Measurements from ENCODE around the gene DRG2. TPM values are rescaled to one million over a fixed set of nuclear protein-coding genes. Genes with fewer than 3 reads are reported as not detected.
A peak's percentile ranks its signal among the peaks of the same experiment; 100 is the strongest.

The DRG2 gene
- polyA plus RNA-seq, 4 donors: 34.8 to 48.6 (median 41.3) TPM

GRCh38 chr17:18066866-18067265 is 20.9 kb upstream of the DRG2 start:
- no peak for FAIRE-seq

GRCh38 chr17:18069101-18069500 is 18.6 kb upstream of the DRG2 start:
- Histone ChIP-seq H3K27me3 (ENCODE audit: control insufficient read depth in 3 of 3, insufficient read depth in 3 of 3, low read length in 3 of 3) (no peaks in the 10 kb centered on the region), H3K27ac (ENCODE audit: low read depth in 1 of 3, low read length in 2 of 3) (no peak overlapping the region), H3K4me1 (ENCODE audit: control insufficient read depth in 3 of 3, insufficient read depth in 2 of 3, low read depth in 1 of 3, low read length in 2 of 3) (no peaks in the 10 kb centered on the region), H3K36me3 (ENCODE audit: control insufficient read depth in 3 of 3, insufficient read depth in 2 of 3, low read depth in 1 of 3, low read length in 3 of 3) (peaks cover 0 to 15% (median 7%) of the 10 kb centered on the region in 3 donors), H3K4me3 (ENCODE audit: low read depth in 1 of 3, low read length in 3 of 3) (no peak overlapping the region), H3K9me3 (ENCODE audit: control insufficient read depth in 2 of 2, insufficient read depth in 1 of 2, low read depth in 1 of 2, low read length in 1 of 2) (no peaks in the 10 kb centered on the region)
- no peak for FAIRE-seq
- WGBS, 3 donors: 91 to 94% (median 92%) methylated on average over 2 of the region's 2 CpGs
- no peak for DNase-seq

More at GRCh38 chr17:18066866-18067265, 20.9 kb upstream of the DRG2 start:
- no peaks in the 10 kb centered on the region for H3K4me1 ChIP-seq (ENCODE audit: control insufficient read depth in 3 of 3, insufficient read depth in 2 of 3, low read depth in 1 of 3, low read length in 2 of 3)
- WGBS, 3 donors: 91 to 96% (median 92%) methylated on average over 4 of the region's 4 CpGs
- no peak overlapping the region for H3K27ac ChIP-seq (ENCODE audit: low read depth in 1 of 3, low read length in 2 of 3)
- peaks cover 0 to 18% (median 7%) of the 10 kb centered on the region in 3 donors for H3K36me3 ChIP-seq (ENCODE audit: control insufficient read depth in 3 of 3, insufficient read depth in 2 of 3, low read depth in 1 of 3, low read length in 3 of 3)
- H3K27me3 ChIP-seq (ENCODE audit: control insufficient read depth in 3 of 3, insufficient read depth in 3 of 3, low read length in 3 of 3): no peaks in the 10 kb centered on the region
- no peak overlapping the region for H3K4me3 ChIP-seq (ENCODE audit: low read depth in 1 of 3, low read length in 3 of 3)
- DNase-seq: no peak
- H3K9me3 ChIP-seq (ENCODE audit: control insufficient read depth in 2 of 2, insufficient read depth in 1 of 2, low read depth in 1 of 2, low read length in 1 of 2): no peaks in the 10 kb centered on the region

- FAIRE-seq (no peak), DNase-seq (no peak)
- Histone ChIP-seq H3K27me3 (ENCODE audit: control insufficient read depth in 3 of 3, insufficient read depth in 3 of 3, low read length in 3 of 3) (no peaks in the 10 kb centered on the region), H3K4me1 (ENCODE audit: control insufficient read depth in 3 of 3, insufficient read depth in 2 of 3, low read depth in 1 of 3, low read length in 2 of 3) (no peaks in the 10 kb centered on the region), H3K36me3 (ENCODE audit: control insufficient read depth in 3 of 3, insufficient read depth in 2 of 3, low read depth in 1 of 3, low read length in 3 of 3) (peaks cover 0 to 8% (median 0%) of the 10 kb centered on the region in 3 donors), H3K9me3 (ENCODE audit: control insufficient read depth in 2 of 2, insufficient read depth in 1 of 2, low read depth in 1 of 2, low read length in 1 of 2) (no peaks in the 10 kb centered on the region), H3K27ac (ENCODE audit: low read depth in 1 of 3, low read length in 2 of 3) (no peak overlapping the region), H3K4me3 (ENCODE audit: low read depth in 1 of 3, low read length in 3 of 3) (no peak overlapping the region)
- 24 to 38% (median 25%) methylated on average over 8 of the region's 8 CpGs for WGBS, 3 donors
Observed at GRCh38 chr17:18070861-18071340, 16.8 kb upstream of the DRG2 start.

GRCh38 chr17:18071751-18072150 is 16.0 kb upstream of the DRG2 start:
- DNase-seq (no peak), FAIRE-seq (no peak)
- Histone ChIP-seq H3K4me1 (ENCODE audit: control insufficient read depth in 3 of 3, insufficient read depth in 2 of 3, low read depth in 1 of 3, low read length in 2 of 3) (no peaks in the 10 kb centered on the region), H3K27ac (ENCODE audit: low read depth in 1 of 3, low read length in 2 of 3) (no peak overlapping the region), H3K27me3 (ENCODE audit: control insufficient read depth in 3 of 3, insufficient read depth in 3 of 3, low read length in 3 of 3) (no peaks in the 10 kb centered on the region), H3K36me3 (ENCODE audit: control insufficient read depth in 3 of 3, insufficient read depth in 2 of 3, low read depth in 1 of 3, low read length in 3 of 3) (peaks cover 0 to 5% (median 0%) of the 10 kb centered on the region in 3 donors), H3K9me3 (ENCODE audit: control insufficient read depth in 2 of 2, insufficient read depth in 1 of 2, low read depth in 1 of 2, low read length in 1 of 2) (no peaks in the 10 kb centered on the region), H3K4me3 (ENCODE audit: low read depth in 1 of 3, low read length in 3 of 3) (no peak overlapping the region)

GRCh38 chr17:18074566-18075272 is 13.0 kb upstream of the DRG2 start:
- FAIRE-seq (no peak), DNase-seq (no peak)
- no peaks in the 10 kb centered on the region for H3K36me3 ChIP-seq (ENCODE audit: control insufficient read depth in 3 of 3, insufficient read depth in 2 of 3, low read depth in 1 of 3, low read length in 3 of 3)
- H3K27me3 ChIP-seq (ENCODE audit: control insufficient read depth in 3 of 3, insufficient read depth in 3 of 3, low read length in 3 of 3): peaks cover 0 to 2% (median 0%) of the 10 kb centered on the region in 3 donors
- H3K4me3 ChIP-seq (ENCODE audit: low read depth in 1 of 3, low read length in 3 of 3): no peak overlapping the region
- WGBS, 3 donors: 82 to 88% (median 83%) methylated on average over 6 of the region's 6 CpGs
- H3K27ac ChIP-seq (ENCODE audit: low read depth in 1 of 3, low read length in 2 of 3): no peak overlapping the region
- H3K4me1 ChIP-seq (ENCODE audit: control insufficient read depth in 3 of 3, insufficient read depth in 2 of 3, low read depth in 1 of 3, low read length in 2 of 3): no peaks in the 10 kb centered on the region
- H3K9me3 ChIP-seq (ENCODE audit: control insufficient read depth in 2 of 2, insufficient read depth in 1 of 2, low read depth in 1 of 2, low read length in 1 of 2): no peaks in the 10 kb centered on the region

- Histone ChIP-seq H3K4me3 (ENCODE audit: low read depth in 1 of 3, low read length in 3 of 3) (no peak overlapping the region), H3K4me1 (ENCODE audit: control insufficient read depth in 3 of 3, insufficient read depth in 2 of 3, low read depth in 1 of 3, low read length in 2 of 3) (no peaks in the 10 kb centered on the region), H3K27me3 (ENCODE audit: control insufficient read depth in 3 of 3, insufficient read depth in 3 of 3, low read length in 3 of 3) (peaks cover 0 to 2% (median 0%) of the 10 kb centered on the region in 3 donors), H3K27ac (ENCODE audit: low read depth in 1 of 3, low read length in 2 of 3) (no peak overlapping the region), H3K9me3 (ENCODE audit: control insufficient read depth in 2 of 2, insufficient read depth in 1 of 2, low read depth in 1 of 2, low read length in 1 of 2) (no peaks in the 10 kb centered on the region), H3K36me3 (ENCODE audit: control insufficient read depth in 3 of 3, insufficient read depth in 2 of 3, low read depth in 1 of 3, low read length in 3 of 3) (no peaks in the 10 kb centered on the region)
- no peak for FAIRE-seq
- WGBS, 3 donors: 59 to 73% (median 73%) methylated on average over 7 of the region's 7 CpGs
- no peak for DNase-seq
Observed at GRCh38 chr17:18076936-18077335, 10.8 kb upstream of the DRG2 start.

- FAIRE-seq (no peak), DNase-seq (no peak)
- WGBS, 3 donors: 76 to 80% (median 79%) methylated on average over 4 of the region's 4 CpGs
- H3K27ac ChIP-seq (ENCODE audit: low read depth in 1 of 3, low read length in 2 of 3): no peak overlapping the region
- no peaks in the 10 kb centered on the region for H3K4me1 ChIP-seq (ENCODE audit: control insufficient read depth in 3 of 3, insufficient read depth in 2 of 3, low read depth in 1 of 3, low read length in 2 of 3)
- no peaks in the 10 kb centered on the region for H3K36me3 ChIP-seq (ENCODE audit: control insufficient read depth in 3 of 3, insufficient read depth in 2 of 3, low read depth in 1 of 3, low read length in 3 of 3)
- no peak overlapping the region for H3K4me3 ChIP-seq (ENCODE audit: low read depth in 1 of 3, low read length in 3 of 3)
- no peaks in the 10 kb centered on the region for H3K9me3 ChIP-seq (ENCODE audit: control insufficient read depth in 2 of 2, insufficient read depth in 1 of 2, low read depth in 1 of 2, low read length in 1 of 2)
- peaks cover 0 to 2% (median 0%) of the 10 kb centered on the region in 3 donors for H3K27me3 ChIP-seq (ENCODE audit: control insufficient read depth in 3 of 3, insufficient read depth in 3 of 3, low read length in 3 of 3)
Observed at GRCh38 chr17:18079543-18079942, 8.2 kb upstream of the DRG2 start.

- FAIRE-seq (no peak), DNase-seq (peak; percentile 56 to 60)
- Histone ChIP-seq H3K4me3 (ENCODE audit: low read depth in 1 of 3, low read length in 3 of 3) (no peak overlapping the region), H3K27ac (ENCODE audit: low read depth in 1 of 3, low read length in 2 of 3) (no peak overlapping the region), H3K27me3 (ENCODE audit: control insufficient read depth in 3 of 3, insufficient read depth in 3 of 3, low read length in 3 of 3) (peaks cover 0 to under 1% (median 0%) of the 10 kb centered on the region in 3 donors), H3K9me3 (ENCODE audit: control insufficient read depth in 2 of 2, insufficient read depth in 1 of 2, low read depth in 1 of 2, low read length in 1 of 2) (no peaks in the 10 kb centered on the region), H3K4me1 (ENCODE audit: control insufficient read depth in 3 of 3, insufficient read depth in 2 of 3, low read depth in 1 of 3, low read length in 2 of 3) (peaks cover 0 to 9% (median 0%) of the 10 kb centered on the region in 3 donors), H3K36me3 (ENCODE audit: control insufficient read depth in 3 of 3, insufficient read depth in 2 of 3, low read depth in 1 of 3, low read length in 3 of 3) (no peaks in the 10 kb centered on the region)
- 49 to 76% (median 53%) methylated on average over 4 of the region's 4 CpGs for WGBS, 3 donors
Observed at GRCh38 chr17:18084256-18084655, 3.5 kb upstream of the DRG2 start.

Measured in small intestine (tissue), 7 donors.